ENCODE measurements around the gene MBNL1. TPM values are rescaled to one million over a fixed set of nuclear protein-coding genes. Genes with fewer than 3 reads are reported as not detected.

The MBNL1 gene
- total and polyA plus RNA-seq, 4 donors = 17.1 to 110 (median 62.3) TPM

DNA sequence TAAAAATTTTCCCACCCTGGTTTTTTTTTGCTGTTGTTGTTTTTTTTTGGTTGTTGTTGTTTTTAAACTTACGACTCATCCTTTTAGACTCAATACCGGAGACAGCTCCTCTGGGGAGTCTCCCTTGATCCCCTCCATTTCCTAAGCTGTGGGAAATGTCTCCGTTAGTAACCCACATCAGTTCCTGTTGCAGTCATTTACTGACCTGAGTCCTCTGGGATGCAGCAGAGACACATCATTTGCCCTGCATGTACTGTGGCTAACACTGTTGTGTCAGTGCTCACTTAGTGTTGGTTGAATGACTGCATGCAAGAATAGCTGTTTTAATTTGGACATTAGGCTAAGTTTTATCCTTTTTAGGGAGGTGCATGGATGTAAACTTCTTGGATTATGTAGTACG, 83.8 kb downstream of the MBNL1 start:
- Histone ChIP-seq H3K27ac (ENCODE audit: low read depth in 1 of 2, low read length in 2 of 2) (no peak overlapping the region), H3K9me3 (ENCODE audit: control insufficient read depth in 4 of 4, low read length in 3 of 4) (no peaks in the 10 kb centered on the region), H3K4me1 (ENCODE audit: control insufficient read depth in 4 of 4, insufficient read depth in 4 of 4, low read length in 3 of 4) (peaks cover 2 to 16% (median 8%) of the 10 kb centered on the region in 4 donors), H3K4me3 (ENCODE audit: low read depth in 1 of 3, low read length in 3 of 3) (no peak overlapping the region), H3K27me3 (ENCODE audit: control insufficient read depth in 4 of 4, insufficient read depth in 4 of 4, low read length in 3 of 4) (no peaks in the 10 kb centered on the region), H3K9ac (ENCODE audit: low read depth in 1 of 2, low read length in 2 of 2) (no peak overlapping the region), H3K36me3 (ENCODE audit: control insufficient read depth in 4 of 4, insufficient read depth in 3 of 4, low read depth in 1 of 4, low read length in 3 of 4) (peaks cover 0 to 1% (median 0%) of the 10 kb centered on the region in 4 donors)
- no peak for DNase-seq (ENCODE audit: low spot score)
- 87% methylated on average over 4 of the region's 4 CpGs for WGBS
- TF ChIP-seq FOXA2 (IDR thresholded peaks at IDR 0.05) (no peak), REST (IDR thresholded peaks at IDR 0.05) (no peak), YY1 (IDR thresholded peaks at IDR 0.05) (no peak), RAD21 (IDR thresholded peaks at IDR 0.05) (no peak), TAF1 (conservative IDR thresholded peaks at IDR 0.05) (no peak)

GRCh38 chr3:152353578-152353977, 84.8 kb downstream of the MBNL1 start:
- Histone ChIP-seq H3K27ac (ENCODE audit: low read depth in 1 of 2, low read length in 2 of 2) (no peak overlapping the region), H3K27me3 (ENCODE audit: control insufficient read depth in 4 of 4, insufficient read depth in 4 of 4, low read length in 3 of 4) (no peaks in the 10 kb centered on the region), H3K9ac (ENCODE audit: low read depth in 1 of 2, low read length in 2 of 2) (no peak overlapping the region), H3K4me1 (ENCODE audit: control insufficient read depth in 4 of 4, insufficient read depth in 4 of 4, low read length in 3 of 4) (peaks cover 2 to 10% (median 6%) of the 10 kb centered on the region in 4 donors), H3K4me3 (ENCODE audit: low read depth in 1 of 3, low read length in 3 of 3) (no peak overlapping the region), H3K9me3 (ENCODE audit: control insufficient read depth in 4 of 4, low read length in 3 of 4) (no peaks in the 10 kb centered on the region), H3K36me3 (ENCODE audit: control insufficient read depth in 4 of 4, insufficient read depth in 3 of 4, low read depth in 1 of 4, low read length in 3 of 4) (peaks cover 0 to 1% (median 0%) of the 10 kb centered on the region in 4 donors)
- DNase-seq (ENCODE audit: low spot score) = no peak
- TF ChIP-seq EGR1 (IDR thresholded peaks at IDR 0.05; ENCODE audit: low read depth in 2 of 2) = no peak
- TF ChIP-seq, protein P1, sequence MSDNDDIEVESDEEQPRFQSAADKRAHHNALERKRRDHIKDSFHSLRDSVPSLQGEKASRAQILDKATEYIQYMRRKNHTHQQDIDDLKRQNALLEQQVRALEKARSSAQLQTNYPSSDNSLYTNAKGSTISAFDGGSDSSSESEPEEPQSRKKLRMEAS (IDR thresholded peaks at IDR 0.05) = no peak
- no peak for TF ChIP-seq ZBTB33 (IDR thresholded peaks at IDR 0.05)
- no peak for TF ChIP-seq RAD21 (IDR thresholded peaks at IDR 0.05)
- no peak for TF ChIP-seq YY1 (IDR thresholded peaks at IDR 0.05)

GRCh38 chr3:152355744-152356665, 87.3 kb downstream of the MBNL1 start:
- peak in 1 of 2 donors; percentile 6 for TF ChIP-seq RXRA (IDR thresholded peaks at IDR 0.05)
- TF ChIP-seq JUND (IDR thresholded peaks at IDR 0.05) = no peak
- TF ChIP-seq YY1 (IDR thresholded peaks at IDR 0.05) = no peak
- TF ChIP-seq, protein P1 (IDR thresholded peaks at IDR 0.05) = peak; percentile 55
- peak; percentile 22 for TF ChIP-seq FOXA1 (IDR thresholded peaks at IDR 0.05)
- TF ChIP-seq HNF4A (conservative IDR thresholded peaks at IDR 0.05) = peak; percentile 58 to 62
- Histone ChIP-seq H3K4me1 (ENCODE audit: control insufficient read depth in 4 of 4, insufficient read depth in 4 of 4, low read length in 3 of 4) (peaks cover 0 to 12% (median 4%) of the 10 kb centered on the region in 4 donors), H3K27ac (ENCODE audit: low read depth in 1 of 2, low read length in 2 of 2) (peak overlapping the region; percentile 1 to 40), H3K9ac (ENCODE audit: low read depth in 1 of 2, low read length in 2 of 2) (peak overlapping the region in 1 of 2 donors; percentile 35), H3K27me3 (ENCODE audit: control insufficient read depth in 4 of 4, insufficient read depth in 4 of 4, low read length in 3 of 4) (no peaks in the 10 kb centered on the region), H3K36me3 (ENCODE audit: control insufficient read depth in 4 of 4, insufficient read depth in 3 of 4, low read depth in 1 of 4, low read length in 3 of 4) (peaks cover 0 to 1% (median 0%) of the 10 kb centered on the region in 4 donors), H3K9me3 (ENCODE audit: control insufficient read depth in 4 of 4, low read length in 3 of 4) (no peaks in the 10 kb centered on the region), H3K4me3 (ENCODE audit: low read depth in 1 of 3, low read length in 3 of 3) (no peak overlapping the region)
- WGBS = 65% methylated on average over 10 of the region's 10 CpGs
- no peak for DNase-seq (ENCODE audit: low spot score)

All from liver (tissue), 9 donors.